Measurements from ENCODE around the gene PTPRD. TPM values are rescaled to one million over a fixed set of nuclear protein-coding genes. Genes with fewer than 3 reads are reported as not detected.
A peak's percentile ranks its signal among the peaks of the same experiment; 100 is the strongest.

Gene PTPRD
- total RNA-seq, 1 experiment from 2014 or later: 79.4 TPM

DNA sequence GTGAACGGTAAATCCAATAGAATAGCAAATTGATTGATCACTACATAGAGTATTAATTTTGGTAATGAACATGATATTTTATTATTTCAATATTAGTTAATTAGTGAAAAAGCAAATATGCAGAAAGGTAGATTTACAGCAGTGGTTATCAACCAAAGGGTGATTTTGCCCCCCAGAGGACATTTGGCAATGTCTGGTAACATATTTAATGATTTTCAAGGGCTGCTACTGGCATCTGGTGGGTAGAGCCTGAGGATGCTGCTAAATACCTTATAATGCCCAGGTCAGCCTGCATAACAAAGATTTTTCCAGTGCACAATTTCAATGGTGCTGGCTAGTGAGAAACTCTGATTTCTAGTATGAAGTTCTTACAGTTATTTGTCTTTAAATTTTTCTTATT, 1313.7 kb downstream of the PTPRD start:
- Histone ChIP-seq H3K4me1 (no peaks in the 10 kb centered on the region), H3K36me3 (no peaks in the 10 kb centered on the region), H3K27ac (no peak overlapping the region), H3K27me3 (no peaks in the 10 kb centered on the region), H3K9me3 (replicated peaks) (no peaks in the 10 kb centered on the region), H3K4me3 (no peak overlapping the region)
- peak in 1 of 2 experiments; percentile 28 for DNase-seq

DNA sequence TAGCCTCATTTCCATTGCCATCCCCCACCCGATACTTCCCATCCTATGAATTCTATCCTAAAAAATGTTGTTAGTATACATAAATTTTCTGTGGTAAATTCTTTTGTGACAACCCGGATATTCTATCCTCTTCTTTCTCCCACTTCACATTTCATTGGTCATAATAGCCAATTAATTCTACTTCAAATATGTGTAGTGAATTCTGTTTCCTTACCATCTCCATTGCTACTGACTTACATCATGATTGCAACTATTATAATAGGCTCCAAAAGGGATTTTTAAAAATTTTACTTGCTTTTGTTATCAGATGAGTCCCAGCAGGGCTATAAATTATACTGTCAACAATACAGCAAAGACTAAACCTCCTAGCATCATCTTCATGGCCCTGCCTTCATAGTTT, 1326.8 kb downstream of the PTPRD start:
- Histone ChIP-seq H3K4me3 (no peak overlapping the region), H3K9me3 (replicated peaks) (no peaks in the 10 kb centered on the region), H3K27me3 (no peaks in the 10 kb centered on the region), H3K27ac (no peak overlapping the region), H3K36me3 (no peaks in the 10 kb centered on the region), H3K4me1 (no peaks in the 10 kb centered on the region)
- DNase-seq: no peak

GRCh38 chr9:9284201-9284600, 1328.6 kb downstream of the PTPRD start:
- DNase-seq: no peak
- Histone ChIP-seq H3K36me3 (no peaks in the 10 kb centered on the region), H3K9me3 (replicated peaks) (no peaks in the 10 kb centered on the region), H3K27me3 (no peaks in the 10 kb centered on the region), H3K4me1 (no peaks in the 10 kb centered on the region), H3K4me3 (no peak overlapping the region), H3K27ac (no peak overlapping the region)

DNA sequence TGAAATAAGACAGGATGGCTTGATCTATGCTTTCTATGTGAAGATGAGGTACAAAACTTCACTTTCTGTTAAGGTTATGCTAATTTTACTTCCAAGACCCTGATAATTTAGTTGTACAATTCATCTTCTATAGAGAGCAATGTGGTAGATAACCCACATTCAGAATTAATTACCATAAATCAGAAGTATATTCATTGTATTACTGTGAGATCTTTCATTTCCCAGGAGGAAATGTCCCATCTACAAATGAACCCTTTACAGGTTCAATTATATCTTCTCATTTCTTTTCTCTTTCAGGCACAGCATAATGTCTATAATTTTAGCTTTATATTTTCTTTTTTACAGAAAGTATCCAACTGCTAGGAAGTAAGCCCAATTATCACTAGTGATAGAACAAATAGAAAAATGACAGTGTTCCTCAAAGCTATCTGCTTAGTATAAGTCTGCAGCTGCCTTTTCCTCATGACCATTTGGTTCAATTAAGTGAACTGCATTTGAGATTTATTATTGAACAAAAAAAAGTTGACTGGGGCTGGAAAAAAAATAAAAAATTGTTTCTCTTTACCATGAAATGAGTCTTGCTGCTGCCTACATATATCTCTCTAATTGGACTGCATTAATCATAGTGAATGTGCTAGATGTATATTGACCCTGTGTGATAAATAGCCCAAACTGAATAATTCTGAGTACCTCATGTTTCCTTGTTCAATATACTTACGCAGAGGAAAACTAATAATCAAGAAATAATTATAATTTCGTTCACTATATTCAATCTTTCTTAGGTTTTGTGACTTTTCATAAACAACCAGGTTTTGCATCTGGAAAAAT, 1329.4 kb downstream of the PTPRD start:
- Histone ChIP-seq H3K9me3 (replicated peaks) (no peaks in the 10 kb centered on the region), H3K4me1 (no peaks in the 10 kb centered on the region), H3K36me3 (no peaks in the 10 kb centered on the region), H3K4me3 (no peak overlapping the region), H3K27me3 (no peaks in the 10 kb centered on the region), H3K27ac (no peak overlapping the region)
- no peak for DNase-seq

DNA sequence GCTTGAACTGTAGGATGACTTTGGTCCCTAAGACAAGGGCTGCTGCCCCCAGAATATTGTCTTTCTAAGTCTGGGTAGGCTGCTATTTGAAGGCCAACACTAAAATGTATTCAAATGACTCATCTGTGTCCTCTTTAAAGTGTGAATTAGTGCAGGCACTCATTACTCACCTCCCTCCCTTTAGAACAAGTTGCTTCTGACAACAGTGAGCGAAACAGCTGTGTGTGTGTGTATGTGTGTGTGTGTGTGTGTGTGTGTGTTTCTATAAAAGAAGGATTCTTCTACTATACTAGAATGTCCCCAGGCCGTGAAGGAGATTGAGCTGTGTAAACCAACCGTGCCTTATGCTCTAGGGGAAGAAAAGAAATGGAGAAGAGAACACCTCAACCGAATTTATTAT, 1337.2 kb downstream of the PTPRD start:
- Histone ChIP-seq H3K4me3 (no peak overlapping the region), H3K4me1 (no peaks in the 10 kb centered on the region), H3K36me3 (no peaks in the 10 kb centered on the region), H3K9me3 (replicated peaks) (no peaks in the 10 kb centered on the region), H3K27me3 (no peaks in the 10 kb centered on the region), H3K27ac (no peak overlapping the region)
- DNase-seq: peak in 1 of 2 experiments; percentile 6

DNA sequence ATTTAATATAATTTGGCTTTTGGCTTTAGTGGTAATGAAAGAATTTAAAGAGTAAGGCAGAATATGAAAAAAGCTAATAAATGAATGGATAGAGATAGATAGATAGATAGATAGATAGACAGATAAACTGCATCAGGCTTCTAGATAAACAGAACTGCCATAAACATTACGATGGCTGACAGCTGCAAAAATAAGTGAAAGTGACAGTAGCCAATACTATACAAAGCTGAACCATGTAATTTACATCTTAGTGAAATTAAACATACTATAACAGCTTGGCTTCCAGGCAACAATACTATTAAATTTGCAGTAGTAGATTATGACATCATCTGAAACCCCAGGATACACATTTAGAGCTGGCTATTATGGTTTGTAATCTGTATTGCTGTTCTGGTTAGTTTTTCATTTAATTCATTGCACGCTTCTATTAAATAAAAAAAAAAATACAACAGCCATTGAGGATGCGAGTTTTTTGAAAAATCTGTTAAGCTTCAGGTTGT, 1354.8 kb downstream of the PTPRD start:
- H3K27me3 ChIP-seq: no peaks in the 10 kb centered on the region
- no peaks in the 10 kb centered on the region for H3K36me3 ChIP-seq
- no peak overlapping the region for H3K4me3 ChIP-seq
- H3K9me3 ChIP-seq (replicated peaks): no peaks in the 10 kb centered on the region
- H3K27ac ChIP-seq: peak overlapping the region; percentile 45
- peak; percentile 5 to 57 for DNase-seq
- H3K4me1 ChIP-seq: peaks cover 23% of the 10 kb centered on the region

GRCh38 chr9:9246726-9247125, 1366.1 kb downstream of the PTPRD start:
- no peak for DNase-seq
- no peak overlapping the region for H3K27ac ChIP-seq
- no peak overlapping the region for H3K4me3 ChIP-seq
- no peaks in the 10 kb centered on the region for H3K9me3 ChIP-seq (replicated peaks)
- no peaks in the 10 kb centered on the region for H3K36me3 ChIP-seq
- no peaks in the 10 kb centered on the region for H3K27me3 ChIP-seq
- no peaks in the 10 kb centered on the region for H3K4me1 ChIP-seq

DNA sequence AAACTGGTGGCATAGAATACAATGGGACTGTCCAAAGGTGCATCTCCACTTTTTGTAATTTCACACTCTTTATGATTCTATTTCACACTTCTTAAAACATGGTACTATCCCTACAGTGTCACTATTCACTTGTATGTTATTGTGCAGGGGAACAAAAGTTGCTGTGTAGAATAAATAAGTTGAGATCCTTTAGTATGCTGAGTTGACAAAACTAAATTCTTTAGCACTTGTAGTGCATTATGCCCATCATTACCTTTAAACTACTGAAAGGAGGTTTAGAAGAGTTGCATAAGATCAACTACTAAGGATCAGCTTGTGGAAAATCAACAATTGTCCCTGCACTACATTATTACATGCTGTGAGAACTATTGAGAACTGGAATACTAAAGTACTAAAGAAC, 1380.9 kb downstream of the PTPRD start:
- no peak for DNase-seq
- Histone ChIP-seq H3K27me3 (no peaks in the 10 kb centered on the region), H3K36me3 (no peaks in the 10 kb centered on the region), H3K9me3 (replicated peaks) (no peaks in the 10 kb centered on the region), H3K4me3 (no peak overlapping the region), H3K4me1 (no peaks in the 10 kb centered on the region), H3K27ac (no peak overlapping the region)

DNA sequence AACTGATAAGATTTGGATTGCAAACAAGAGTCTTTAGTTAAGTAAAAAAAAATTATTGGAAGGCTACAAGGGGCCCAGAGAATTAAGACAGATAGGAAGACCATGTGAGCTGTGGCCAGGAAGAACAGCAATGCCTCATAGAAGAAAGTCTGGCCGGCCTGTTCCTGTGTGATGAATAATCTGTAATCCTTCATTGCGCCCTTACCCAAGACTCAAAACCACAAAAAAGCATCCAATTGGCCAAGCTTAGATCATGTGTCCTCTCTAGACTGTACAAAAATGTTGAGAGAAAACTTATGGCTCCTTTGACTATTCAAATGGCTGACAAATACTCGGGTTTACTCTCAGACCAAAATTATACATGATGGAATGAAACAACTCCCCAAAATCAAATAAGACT, 1383.5 kb downstream of the PTPRD start:
- Histone ChIP-seq H3K27ac (no peak overlapping the region), H3K9me3 (replicated peaks) (no peaks in the 10 kb centered on the region), H3K4me3 (no peak overlapping the region), H3K27me3 (no peaks in the 10 kb centered on the region), H3K36me3 (no peaks in the 10 kb centered on the region), H3K4me1 (no peaks in the 10 kb centered on the region)
- DNase-seq: peak in 1 of 2 experiments; percentile 10

DNA sequence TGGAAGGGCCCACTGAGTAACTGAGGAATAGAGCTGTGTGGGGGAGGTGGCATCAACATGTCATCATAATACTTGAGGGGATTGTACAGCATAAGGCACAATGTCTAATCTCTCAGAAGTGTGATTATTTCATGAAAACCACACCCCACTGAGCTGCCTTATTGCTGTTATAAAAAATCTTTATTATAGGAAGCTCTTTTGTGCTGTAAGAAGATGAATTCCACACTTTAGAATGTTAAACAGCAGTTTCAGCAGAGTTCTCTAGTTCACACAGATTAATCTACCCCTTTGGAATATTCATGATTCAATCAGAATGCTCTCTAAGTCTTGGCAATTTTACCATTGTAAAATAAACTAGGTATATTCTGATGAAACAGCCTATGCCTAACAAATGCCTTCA, 1389.6 kb downstream of the PTPRD start:
- Histone ChIP-seq H3K9me3 (replicated peaks) (no peaks in the 10 kb centered on the region), H3K27me3 (no peaks in the 10 kb centered on the region), H3K27ac (no peak overlapping the region)

GRCh38 chr9:9222730-9223129, 1390.1 kb downstream of the PTPRD start:
- Histone ChIP-seq H3K9me3 (replicated peaks) (no peaks in the 10 kb centered on the region), H3K36me3 (no peaks in the 10 kb centered on the region), H3K4me1 (peaks cover 6% of the 10 kb centered on the region; the same call in 1 of the 2 replicates), H3K27me3 (no peaks in the 10 kb centered on the region), H3K27ac (no peak overlapping the region), H3K4me3 (no peak overlapping the region)
- no peak for DNase-seq

More for the DNA sequence above, 1389.6 kb downstream of the PTPRD start:
- Histone ChIP-seq H3K36me3 (no peaks in the 10 kb centered on the region), H3K4me1 (peaks cover 6% of the 10 kb centered on the region; the same call in 1 of the 2 replicates), H3K4me3 (no peak overlapping the region)
- DNase-seq: no peak

- no peak overlapping the region for H3K4me3 ChIP-seq
- H3K4me1 ChIP-seq: peaks cover 21% of the 10 kb centered on the region
- DNase-seq: no peak
- H3K27me3 ChIP-seq: no peaks in the 10 kb centered on the region
- H3K27ac ChIP-seq: no peak overlapping the region
- H3K9me3 ChIP-seq (replicated peaks): no peaks in the 10 kb centered on the region
- H3K36me3 ChIP-seq: no peaks in the 10 kb centered on the region
Observed at GRCh38 chr9:9216934-9217333, 1395.9 kb downstream of the PTPRD start.

DNA sequence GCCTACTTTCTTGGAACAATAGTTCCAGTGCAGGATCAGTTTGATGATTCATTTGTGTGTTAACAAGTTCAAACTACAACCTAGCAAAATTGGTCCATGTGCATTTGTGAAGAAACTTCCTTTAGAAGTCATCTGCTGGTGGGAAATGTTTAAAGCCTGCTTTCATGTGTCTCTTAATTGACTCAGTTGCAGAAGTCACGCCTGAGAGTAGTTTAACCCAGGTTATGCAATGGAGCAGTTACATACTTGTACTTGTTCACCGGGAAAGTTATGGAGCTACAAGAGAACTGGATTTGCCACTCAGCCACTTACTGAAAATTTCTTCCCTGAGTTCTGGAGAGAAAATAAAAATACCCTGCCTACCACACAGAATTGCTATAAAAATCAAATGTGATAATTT, 1397.8 kb downstream of the PTPRD start:
- no peaks in the 10 kb centered on the region for H3K9me3 ChIP-seq (replicated peaks)

GRCh38 chr9:9214066-9214465, 1398.7 kb downstream of the PTPRD start:
- Histone ChIP-seq H3K9me3 (replicated peaks) (no peaks in the 10 kb centered on the region), H3K4me1 (peaks cover 16% of the 10 kb centered on the region), H3K27ac (peak overlapping the region; percentile 71), H3K4me3 (peak overlapping the region; percentile 29), H3K36me3 (no peaks in the 10 kb centered on the region), H3K27me3 (no peaks in the 10 kb centered on the region)
- DNase-seq: peak; percentile 86 to 93

More for the DNA sequence above, 1397.8 kb downstream of the PTPRD start:
- Histone ChIP-seq H3K27ac (no peak overlapping the region; the same call in 1 of the 2 replicates), H3K4me3 (no peak overlapping the region), H3K27me3 (no peaks in the 10 kb centered on the region), H3K36me3 (no peaks in the 10 kb centered on the region), H3K4me1 (peaks cover 21% of the 10 kb centered on the region)
- DNase-seq: peak in 1 of 2 experiments; percentile 8

DNA sequence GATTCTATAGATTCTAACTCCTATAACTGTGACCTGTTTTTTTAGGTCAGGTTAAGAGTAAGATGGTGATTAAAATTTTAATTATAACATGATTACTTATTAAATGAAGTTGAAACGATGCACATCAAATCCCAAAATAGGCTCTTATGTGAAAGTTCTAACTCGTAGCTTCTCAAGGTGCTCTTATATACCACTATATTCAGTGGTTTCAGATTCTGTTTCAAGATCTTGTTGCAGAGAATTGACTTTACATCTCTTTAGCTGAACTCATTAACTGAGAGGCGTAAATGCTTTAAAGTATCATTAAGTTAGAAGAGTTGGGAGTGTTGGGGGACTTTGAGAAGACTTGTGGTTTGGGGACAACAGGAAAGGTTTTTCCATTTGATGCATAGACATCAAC, 1399.8 kb downstream of the PTPRD start:
- Histone ChIP-seq H3K9me3 (replicated peaks) (no peaks in the 10 kb centered on the region), H3K4me1 (peaks cover 16% of the 10 kb centered on the region)

DNA sequence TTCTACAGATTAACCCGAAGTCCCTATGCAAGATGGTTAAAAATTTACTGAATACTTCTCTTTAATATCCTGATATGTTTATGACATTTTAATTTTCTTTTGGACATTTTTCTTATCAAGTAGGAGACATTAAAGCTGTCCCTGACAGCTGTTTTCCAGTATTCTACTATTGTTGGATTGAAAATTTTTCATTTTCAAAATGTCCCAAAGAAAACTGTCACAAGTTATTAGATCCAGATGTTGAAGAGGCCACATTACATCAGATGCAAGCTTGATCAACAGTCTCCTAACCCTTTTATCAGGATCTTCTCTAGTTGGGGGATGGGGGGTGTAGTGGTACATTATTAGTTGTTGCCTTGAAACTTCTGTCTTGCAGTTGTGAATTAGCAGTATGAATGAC, 1410.5 kb downstream of the PTPRD start:
- no peak overlapping the region for H3K27ac ChIP-seq
- H3K36me3 ChIP-seq: no peaks in the 10 kb centered on the region
- no peak for DNase-seq
- no peaks in the 10 kb centered on the region for H3K27me3 ChIP-seq
- no peak overlapping the region for H3K4me3 ChIP-seq
- H3K9me3 ChIP-seq (replicated peaks): no peaks in the 10 kb centered on the region
- no peaks in the 10 kb centered on the region for H3K4me1 ChIP-seq

More for the DNA sequence above, 1399.8 kb downstream of the PTPRD start:
- Histone ChIP-seq H3K27me3 (no peaks in the 10 kb centered on the region), H3K36me3 (no peaks in the 10 kb centered on the region), H3K4me3 (no peak overlapping the region), H3K27ac (no peak overlapping the region)
- no peak for DNase-seq
